Measurements from ENCODE around the gene XKR7.

The XKR7 gene

DNA sequence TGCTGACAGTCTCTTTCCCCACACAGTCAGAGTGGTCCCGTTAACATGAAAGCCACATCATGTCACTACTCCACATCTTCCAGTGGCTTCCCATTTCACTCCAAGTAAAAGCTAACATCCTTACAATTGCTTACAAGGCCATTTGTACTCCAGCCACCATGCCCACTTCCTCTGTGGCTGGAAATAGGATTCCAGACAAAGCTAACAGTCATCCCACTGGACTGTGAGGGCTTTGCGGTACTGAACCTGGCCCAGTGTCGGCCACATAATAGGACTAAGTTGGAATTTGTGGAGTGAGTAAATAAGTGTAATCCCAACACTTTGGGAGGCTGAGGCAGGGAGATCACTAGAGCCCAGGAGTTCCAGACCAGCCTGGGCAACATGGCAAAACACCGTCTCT, 53.1 kb downstream of the XKR7 start:
- TF ChIP-seq, protein P1, sequence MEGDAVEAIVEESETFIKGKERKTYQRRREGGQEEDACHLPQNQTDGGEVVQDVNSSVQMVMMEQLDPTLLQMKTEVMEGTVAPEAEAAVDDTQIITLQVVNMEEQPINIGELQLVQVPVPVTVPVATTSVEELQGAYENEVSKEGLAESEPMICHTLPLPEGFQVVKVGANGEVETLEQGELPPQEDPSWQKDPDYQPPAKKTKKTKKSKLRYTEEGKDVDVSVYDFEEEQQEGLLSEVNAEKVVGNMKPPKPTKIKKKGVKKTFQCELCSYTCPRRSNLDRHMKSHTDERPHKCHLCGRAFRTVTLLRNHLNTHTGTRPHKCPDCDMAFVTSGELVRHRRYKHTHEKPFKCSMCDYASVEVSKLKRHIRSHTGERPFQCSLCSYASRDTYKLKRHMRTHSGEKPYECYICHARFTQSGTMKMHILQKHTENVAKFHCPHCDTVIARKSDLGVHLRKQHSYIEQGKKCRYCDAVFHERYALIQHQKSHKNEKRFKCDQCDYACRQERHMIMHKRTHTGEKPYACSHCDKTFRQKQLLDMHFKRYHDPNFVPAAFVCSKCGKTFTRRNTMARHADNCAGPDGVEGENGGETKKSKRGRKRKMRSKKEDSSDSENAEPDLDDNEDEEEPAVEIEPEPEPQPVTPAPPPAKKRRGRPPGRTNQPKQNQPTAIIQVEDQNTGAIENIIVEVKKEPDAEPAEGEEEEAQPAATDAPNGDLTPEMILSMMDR (IDR thresholded peaks at IDR 0.05; ENCODE audit: control extremely low read depth, extremely low read depth, low read depth, missing control alignments) = no peak

DNA sequence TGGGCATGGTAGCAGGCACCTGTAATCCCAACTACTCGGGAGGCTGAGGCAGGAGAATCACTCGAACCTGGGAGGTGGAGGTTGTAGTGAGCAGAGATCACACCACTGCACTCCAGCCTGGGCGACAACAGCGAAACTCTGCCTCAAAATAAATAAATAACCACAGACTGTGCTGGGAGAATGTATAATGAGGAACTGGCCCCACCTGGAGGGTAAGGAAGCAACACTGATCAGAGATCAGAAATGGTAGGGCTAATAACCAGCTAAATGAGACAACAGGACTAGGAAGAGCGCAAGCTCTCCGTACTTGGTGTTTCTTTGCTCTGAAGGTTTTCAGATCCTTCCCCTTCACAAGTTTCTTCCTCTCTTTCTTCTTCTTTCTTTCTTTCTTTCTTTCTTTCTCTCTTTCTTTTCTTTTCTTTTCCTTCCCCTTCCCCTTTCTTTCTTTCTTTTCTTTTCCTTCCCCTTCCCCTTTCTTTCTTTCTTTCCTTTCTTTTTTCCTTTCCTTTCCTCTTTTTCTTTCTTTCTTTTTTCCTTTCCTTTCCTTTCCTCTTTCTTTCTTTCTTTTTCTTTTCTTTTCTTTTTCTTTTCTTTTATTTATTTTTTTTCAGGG, 56.8 kb downstream of the XKR7 start:
- TF ChIP-seq, protein P1 (IDR thresholded peaks at IDR 0.05; ENCODE audit: control extremely low read depth, extremely low read depth, low read depth, missing control alignments) = no peak
- DNase-seq (ENCODE audit: extremely low spot score) = no peak
- CTCF ChIA-PET = interaction anchor here (1.2 to 8.1 kb wide), 3 partner anchors 8 to 201 kb away, joined by 3 to 92 read pairs (median 4); no protein-coding TSS in a partner anchor
- POLR2A ChIA-PET = no interaction called here

More for the DNA sequence above, 53.1 kb downstream of the XKR7 start:
- no peak for DNase-seq (ENCODE audit: extremely low spot score)
- ChIA-PET POLR2A (interaction anchor here (0.6 to 0.7 kb wide), 2 partner anchors 12 to 38 kb away, joined by 3 read pairs; no protein-coding TSS in a partner anchor), CTCF (interaction anchor here (1.5 to 8.1 kb wide), 2 partner anchors 8 to 12 kb away, joined by 3 to 92 read pairs; no protein-coding TSS in a partner anchor)

DNA sequence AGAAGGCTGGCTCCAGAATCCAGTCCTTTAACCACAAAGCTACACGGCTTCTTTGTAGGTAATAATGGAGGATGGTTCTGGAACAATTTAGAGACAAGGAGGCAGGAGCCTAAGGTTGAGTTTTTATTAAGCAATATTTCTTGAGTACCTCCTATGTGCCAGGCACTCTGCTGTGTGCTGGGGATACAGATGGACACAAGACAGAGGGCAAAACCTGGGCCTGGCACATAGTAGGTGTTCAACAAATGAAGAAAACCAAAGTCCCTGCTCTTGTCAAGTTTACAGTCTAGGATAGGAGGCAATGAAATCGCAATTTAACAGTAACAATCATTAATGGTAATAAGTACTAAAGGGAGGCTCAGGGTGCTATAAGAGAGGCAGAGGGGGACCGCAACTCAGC, 59.7 kb downstream of the XKR7 start:
- no peak for DNase-seq (ENCODE audit: extremely low spot score)
- POLR2A ChIA-PET = no interaction called here
- TF ChIP-seq, protein P1 (IDR thresholded peaks at IDR 0.05; ENCODE audit: control extremely low read depth, extremely low read depth, low read depth, missing control alignments) = no peak
- CTCF ChIA-PET = interaction anchor here (1.1 to 1.5 kb wide), 2 partner anchors 204 to 205 kb away, joined by 3 read pairs; no protein-coding TSS in a partner anchor

DNA sequence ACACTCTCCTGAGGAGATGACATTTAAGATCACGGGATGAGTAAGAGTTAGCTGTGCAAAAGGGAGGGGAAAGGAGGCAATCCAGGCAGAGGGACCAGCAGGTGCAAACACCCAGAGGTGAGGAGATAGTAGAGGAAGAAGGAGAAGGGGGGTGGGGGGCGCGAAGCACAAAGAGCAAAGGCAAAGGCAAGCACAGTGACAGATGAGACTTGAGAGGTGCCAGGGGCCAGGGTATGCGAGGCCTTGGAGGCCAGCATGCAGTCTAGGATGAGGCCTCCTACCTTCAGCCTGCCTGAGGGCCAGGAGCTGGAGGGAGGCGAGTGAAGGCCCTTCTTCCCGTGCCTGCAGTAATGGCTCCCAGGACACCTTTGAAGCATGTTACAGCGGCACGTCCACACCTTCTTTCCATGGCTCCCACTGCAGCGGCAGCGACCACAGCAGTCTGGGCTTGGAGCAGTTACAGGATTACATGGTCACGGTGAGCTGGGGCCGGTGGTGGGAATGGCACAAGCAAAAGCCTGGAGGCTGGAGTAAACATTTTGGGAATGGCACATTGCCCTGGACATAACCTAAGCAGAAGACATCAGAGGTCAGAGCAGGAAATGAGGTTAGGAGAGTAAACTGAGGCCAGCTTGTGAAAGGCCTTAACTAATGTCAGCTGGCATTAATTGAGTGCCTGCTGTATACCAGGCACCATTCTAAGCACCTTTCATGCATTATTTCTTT, 60.9 kb downstream of the XKR7 start:
- TF ChIP-seq, protein P1 (IDR thresholded peaks at IDR 0.05; ENCODE audit: control extremely low read depth, extremely low read depth, low read depth, missing control alignments) = no peak
- ChIA-PET CTCF (interaction anchor here (1.2 to 8.1 kb wide), 10 partner anchors 6 to 206 kb away, joined by 4 to 92 read pairs (median 44); no protein-coding TSS in a partner anchor), POLR2A (no interaction called here)
- no peak for DNase-seq (ENCODE audit: extremely low spot score)

DNA sequence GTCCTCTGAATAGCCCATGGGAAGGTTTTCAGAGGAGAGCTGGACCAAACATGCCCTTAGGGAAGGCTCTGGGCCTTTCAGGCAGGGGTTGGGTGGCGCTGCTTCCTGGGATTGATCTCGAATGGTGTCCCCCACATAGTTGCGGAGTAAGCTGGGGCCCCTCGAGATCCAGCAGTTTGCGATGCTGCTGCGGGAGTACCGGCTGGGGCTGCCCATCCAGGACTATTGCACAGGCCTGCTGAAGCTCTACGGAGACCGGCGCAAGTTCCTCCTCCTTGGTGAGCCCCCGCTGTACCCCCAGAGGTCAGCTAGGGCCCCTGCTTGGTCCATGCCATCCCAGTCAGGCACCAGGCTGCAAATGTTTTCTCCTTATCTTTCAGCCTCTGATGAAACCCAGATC, 61.6 kb downstream of the XKR7 start:
- POLR2A ChIA-PET = no interaction called here
- DNase-seq (ENCODE audit: extremely low spot score) = no peak
- CTCF ChIA-PET = interaction anchor here (1.1 to 8.1 kb wide), 16 partner anchors 7 to 207 kb away, joined by 3 to 92 read pairs (median 24); partner anchors contain the start of gene PDRG1
- TF ChIP-seq, protein P1 (IDR thresholded peaks at IDR 0.05; ENCODE audit: control extremely low read depth, extremely low read depth, low read depth, missing control alignments) = no peak
